Body of pancreas (tissue), 4 donors: ENCODE measurements around the gene TYW1. TPM values are rescaled to one million over a fixed set of nuclear protein-coding genes. Genes with fewer than 3 reads are reported as not detected.
"Not testable (repeated sequence)": the region's sequence is repeated elsewhere in the genome, so short reads cannot be mapped to it uniquely, and the experiment has no call there.

ENCODE experiments used
- ATAC-seq: fragments of 150-250 bp; one replicate; pipeline ENCODE4 v1.9.1; 2016
- DNase-seq, 4 donors: peaks; one replicate each; pipeline ENCODE4 v3.0.0-alpha.2; 2019
- H3K27ac ChIP-seq, 4 donors: fragments of 200-600 bp; sonication (generic); 1 replicate in 3 of 4; 2 replicates in 1 of 4; pipeline versions ENCODE4 v1.5.1 to v1.6.1; 2016 to 2019; ENCODE audit warnings: mild to moderate bottlenecking in 1 of 4, mixed read lengths in 1 of 4, moderate library complexity in 1 of 4
- H3K27me3 ChIP-seq, 2 donors: fragments of 200-600 bp; sonication (generic); one replicate each; pipeline ENCODE4 v1.6.0; 2016; ENCODE audit warnings: mild to moderate bottlenecking in 1 of 2
- H3K36me3 ChIP-seq, 2 donors: fragments of 200-600 bp; sonication (generic); replicated peaks in 1 of 2; 2 replicates each; pipeline ENCODE4 v1.5.1; 2016; ENCODE audit warnings: low read depth in 2 of 2; ENCODE audit not compliant: insufficient read depth in 1 of 2
- H3K4me1 ChIP-seq: fragments of 200-600 bp; sonication (generic); one replicate; pipeline ENCODE4 v1.6.0; 2016
- H3K4me3 ChIP-seq, 2 donors: fragments of 200-600 bp; sonication (generic); 1 replicate in 1 of 2; 2 replicates in 1 of 2; pipeline ENCODE4 v1.5.1; 2016 to 2019
- H3K9me3 ChIP-seq, 3 donors: fragments of 200-600 bp; sonication (generic); 1 replicate in 2 of 3; 2 replicates in 1 of 3; pipeline ENCODE4 v1.5.1; 2016
- WGBS, 2 donors: methylation state at CpG; one replicate each; pipeline ENCODE4 v1.1.5; 2017; 5-methylcytosine and 5-hydroxymethylcytosine counted together
- intact Hi-C: fragments of 100-400 bp; cut with DNase I; formaldehyde crosslinking; loops from one replicate; pipeline ENCODE4 v1.15.1; 2023
- total RNA-seq, 2 donors: library from RNA; depleted of rRNA; stranded (reverse); fragments of >200 nt; gene quantifications; one replicate each; pipeline ENCODE4 v1.1.0, GENCODE V29; 2016

The TYW1 gene
- total RNA-seq, 2 donors from 2014 or later: 7.6 to 15.6 TPM

GRCh38 chr7:67134912-67135311 lies 138.3 kb downstream of the TYW1 start:
- WGBS, 2 donors: 93 to 100% methylated on average over 1 of the region's 1 CpG
- H3K27me3 ChIP-seq, H3K4me3 ChIP-seq, ATAC-seq, DNase-seq, H3K4me1 ChIP-seq, H3K27ac ChIP-seq, intact Hi-C loops, H3K36me3 ChIP-seq, H3K9me3 ChIP-seq: not testable (repeated sequence)

DNA sequence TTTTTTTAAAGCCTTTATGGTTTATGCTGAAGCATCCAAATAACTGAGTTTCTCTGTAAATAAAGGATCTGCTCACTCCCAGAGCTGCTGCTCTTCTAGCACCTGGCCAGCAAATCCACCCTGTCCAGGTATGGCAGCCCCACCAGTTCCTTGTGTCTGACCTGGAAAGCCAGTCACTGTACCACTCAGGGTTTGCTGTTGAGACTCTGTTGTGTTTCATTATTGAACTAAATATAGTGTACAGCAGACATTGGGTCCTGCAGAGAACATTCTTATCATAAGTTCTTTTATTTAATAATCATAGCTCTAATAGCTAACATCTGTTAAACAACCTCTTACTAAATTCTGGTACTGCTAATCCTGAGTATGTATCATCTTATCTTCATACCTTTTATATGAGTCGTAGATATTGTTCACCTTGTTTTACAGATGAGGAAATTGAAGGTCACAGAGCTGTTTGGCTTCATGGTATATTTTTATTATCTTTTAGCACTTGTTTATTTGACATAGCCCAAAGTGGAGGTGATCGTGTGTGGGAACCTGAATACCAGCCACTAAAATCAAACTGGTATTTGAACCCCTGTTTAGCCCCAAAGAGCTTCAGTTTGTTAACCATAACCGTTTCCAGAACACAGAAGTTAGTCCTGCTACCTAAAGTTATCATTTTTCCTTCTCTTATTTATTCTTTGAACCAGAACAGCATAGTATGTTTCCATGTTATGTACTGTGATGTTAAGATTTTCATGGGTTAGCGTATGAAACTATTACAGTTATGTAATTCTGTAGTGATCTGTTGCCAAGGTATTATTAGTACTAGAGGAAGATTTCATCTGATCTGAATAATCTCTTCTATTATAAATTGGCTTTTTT lies 139.2 kb downstream of the TYW1 start:
- H3K36me3 ChIP-seq, intact Hi-C loops, H3K27me3 ChIP-seq, DNase-seq, H3K27ac ChIP-seq, H3K4me3 ChIP-seq, ATAC-seq, H3K9me3 ChIP-seq, H3K4me1 ChIP-seq: not testable (repeated sequence)
- WGBS, 2 donors: 58% methylated on average over 4 of the region's 4 CpGs

- WGBS, 2 donors: 79 to 96% methylated on average over 3 of the region's 3 CpGs
- DNase-seq, H3K4me1 ChIP-seq, ATAC-seq, H3K27me3 ChIP-seq, H3K9me3 ChIP-seq, H3K36me3 ChIP-seq, H3K4me3 ChIP-seq, H3K27ac ChIP-seq, intact Hi-C loops: not testable (repeated sequence)
Measured at GRCh38 chr7:67137489-67137888, 140.9 kb downstream of the TYW1 start.

GRCh38 chr7:67139876-67140275 lies 143.2 kb downstream of the TYW1 start:
- H3K4me3 ChIP-seq, H3K4me1 ChIP-seq, ATAC-seq, H3K36me3 ChIP-seq, H3K27ac ChIP-seq, DNase-seq, intact Hi-C loops, H3K27me3 ChIP-seq, H3K9me3 ChIP-seq: not testable (repeated sequence)
- WGBS, 2 donors: 92 to 96% methylated on average over 3 of the region's 3 CpGs

DNA sequence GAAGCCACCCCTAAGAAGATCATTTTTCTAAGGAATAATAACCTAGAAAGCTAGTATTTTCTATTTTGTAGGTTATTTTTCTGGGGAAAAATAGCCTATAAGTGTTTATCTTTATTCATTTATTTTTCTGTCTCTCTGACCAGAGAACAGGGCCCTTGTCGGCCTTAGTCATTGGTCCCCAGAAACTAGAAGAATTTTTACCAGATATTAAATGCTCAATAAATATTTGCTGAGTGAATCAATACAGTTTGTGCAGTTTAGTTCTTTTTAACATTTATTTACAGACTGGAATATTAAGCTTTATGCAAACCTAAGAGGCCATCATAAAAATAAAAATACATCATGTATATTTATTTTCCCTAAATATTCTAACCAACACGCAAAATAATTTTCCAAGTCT lies 144.4 kb downstream of the TYW1 start:
- H3K9me3 ChIP-seq, intact Hi-C loops, H3K27me3 ChIP-seq, H3K4me3 ChIP-seq, DNase-seq, H3K4me1 ChIP-seq, H3K27ac ChIP-seq, H3K36me3 ChIP-seq, ATAC-seq: not testable (repeated sequence)
- WGBS, 2 donors: 53 to 66% methylated on average over 2 of the region's 2 CpGs

DNA sequence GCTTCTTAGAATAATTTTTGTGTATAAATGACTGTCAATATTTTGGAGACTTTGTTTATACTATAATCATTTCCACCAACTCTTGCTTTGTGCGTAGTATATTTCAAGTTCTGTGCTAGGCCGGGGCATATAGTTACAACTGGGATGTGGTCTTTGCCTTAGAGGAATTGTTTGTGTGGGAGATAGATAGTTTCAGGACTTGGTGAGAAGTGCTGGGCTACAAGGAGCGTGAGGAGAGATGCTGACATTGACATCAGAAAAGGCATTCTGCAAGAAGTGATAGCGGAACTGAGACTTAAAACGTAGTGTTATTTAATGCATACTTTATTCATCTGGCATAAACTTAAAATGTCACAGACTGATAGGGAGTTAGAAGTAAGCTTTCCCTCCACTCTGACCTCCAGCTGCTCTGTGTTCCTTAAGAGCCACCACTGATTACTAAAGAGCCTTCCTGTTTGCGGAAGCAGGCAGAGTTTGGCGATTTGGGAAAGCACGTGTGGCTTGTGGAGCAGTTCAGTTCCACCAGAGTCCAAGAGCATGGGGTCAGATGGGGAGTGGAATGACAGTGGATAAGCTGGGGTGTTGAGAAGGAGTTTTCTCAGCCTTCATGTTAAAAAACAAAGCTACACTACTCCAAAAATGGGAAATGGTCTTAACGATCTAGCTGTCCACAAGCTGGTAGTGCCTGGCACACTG lies 146.6 kb downstream of the TYW1 start:
- 72 to 88% methylated on average over 9 of the region's 9 CpGs for WGBS, 2 donors
- H3K36me3 ChIP-seq, H3K27ac ChIP-seq, H3K9me3 ChIP-seq, H3K4me1 ChIP-seq, DNase-seq, intact Hi-C loops, ATAC-seq, H3K4me3 ChIP-seq, H3K27me3 ChIP-seq: not testable (repeated sequence)

DNA sequence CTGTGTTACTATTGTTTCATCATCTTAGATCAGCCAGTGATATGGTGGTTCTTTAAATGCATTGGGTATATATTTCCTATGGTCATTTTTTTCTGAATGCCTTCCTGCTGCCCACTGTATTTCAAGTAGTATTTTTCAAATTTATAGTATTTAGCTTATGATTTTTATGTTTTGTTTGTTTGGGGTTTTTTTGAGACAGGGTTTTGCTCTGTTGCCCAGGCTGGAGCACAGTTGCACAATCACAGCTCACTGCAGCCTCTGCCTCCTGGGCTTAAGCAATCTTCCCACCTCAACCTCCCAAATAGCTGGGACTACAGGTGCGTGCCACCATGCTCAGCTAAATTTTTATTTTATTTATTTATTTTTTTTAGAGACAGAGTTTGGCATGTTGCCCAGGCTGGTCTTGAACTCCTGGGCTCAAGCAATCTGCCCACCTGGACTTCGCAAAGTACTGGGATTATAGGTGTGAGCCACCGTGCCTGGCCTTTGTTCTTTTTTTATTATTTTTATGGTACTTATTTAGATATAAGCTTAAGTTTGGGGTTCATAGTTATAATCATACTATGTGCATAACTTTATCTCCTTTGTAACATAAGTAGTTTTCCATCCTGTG lies 149.1 kb downstream of the TYW1 start:
- H3K9me3 ChIP-seq, H3K27me3 ChIP-seq, H3K4me1 ChIP-seq, intact Hi-C loops, ATAC-seq, H3K27ac ChIP-seq, DNase-seq, H3K4me3 ChIP-seq, H3K36me3 ChIP-seq: not testable (repeated sequence)
- 93 to 97% methylated on average over 3 of the region's 3 CpGs for WGBS, 2 donors

DNA sequence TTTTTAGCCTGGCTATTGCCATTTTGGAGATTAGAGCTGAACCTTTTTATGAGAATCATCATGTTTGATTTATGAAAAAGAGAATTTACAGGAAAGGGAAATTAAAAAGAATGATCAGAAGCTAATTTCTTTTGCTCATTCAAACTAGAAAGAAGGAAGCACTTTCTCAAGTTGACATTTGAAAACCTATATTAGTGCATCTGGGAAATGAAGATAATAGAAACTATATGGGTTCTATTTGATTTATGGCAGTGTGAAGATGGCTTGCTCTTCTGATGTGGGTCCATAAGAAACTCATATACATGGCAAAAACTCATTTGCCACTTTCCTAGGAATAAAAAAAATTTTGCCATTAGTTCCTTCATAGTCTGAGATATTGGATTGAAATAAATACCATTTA lies 152.5 kb downstream of the TYW1 start:
- H3K27me3 ChIP-seq: not testable (repeated sequence)

GRCh38 chr7:67154374-67154773 lies 157.7 kb downstream of the TYW1 start:
- DNase-seq, H3K4me1 ChIP-seq, H3K9me3 ChIP-seq, ATAC-seq, H3K4me3 ChIP-seq, H3K27me3 ChIP-seq, H3K27ac ChIP-seq, H3K36me3 ChIP-seq, intact Hi-C loops: not testable (repeated sequence)

More for the DNA sequence above, 152.5 kb downstream of the TYW1 start:
- DNase-seq, intact Hi-C loops, ATAC-seq, H3K4me3 ChIP-seq, H3K4me1 ChIP-seq, H3K36me3 ChIP-seq, H3K9me3 ChIP-seq, H3K27ac ChIP-seq: not testable (repeated sequence)

DNA sequence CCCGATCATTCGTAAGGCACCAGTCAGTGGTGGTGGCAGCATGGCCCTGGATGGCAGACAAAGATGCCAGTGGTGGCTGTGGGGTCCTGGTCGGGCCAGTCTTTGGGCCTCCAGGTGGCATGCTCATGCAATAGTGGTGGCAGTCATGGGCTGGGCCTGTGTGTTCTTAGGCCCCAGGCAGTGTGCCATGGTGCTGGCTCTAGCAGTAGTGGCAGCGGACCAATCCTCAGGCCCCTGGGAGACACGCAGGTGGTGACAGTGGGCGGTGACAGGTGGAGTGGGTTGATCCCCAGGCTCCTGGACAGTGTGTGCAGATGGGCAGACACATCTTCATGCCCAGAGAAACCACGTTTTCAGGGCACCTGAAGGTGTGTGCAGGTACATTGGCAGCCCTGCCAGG lies 159.4 kb downstream of the TYW1 start:
- H3K36me3 ChIP-seq, H3K27me3 ChIP-seq, H3K9me3 ChIP-seq, intact Hi-C loops, H3K4me3 ChIP-seq, DNase-seq, ATAC-seq, H3K27ac ChIP-seq, H3K4me1 ChIP-seq: not testable (repeated sequence)
- WGBS, 2 donors: 80 to 92% methylated on average over 6 to 7 of the region's 7 CpGs

- H3K27ac ChIP-seq, H3K4me1 ChIP-seq, ATAC-seq, H3K4me3 ChIP-seq, H3K27me3 ChIP-seq, H3K9me3 ChIP-seq, DNase-seq, intact Hi-C loops, H3K36me3 ChIP-seq: not testable (repeated sequence)
- WGBS, 2 donors: 69 to 90% methylated on average over 5 of the region's 5 CpGs
Measured at GRCh38 chr7:67163285-67163684, 166.7 kb downstream of the TYW1 start.
